CD4-positive, alpha-beta T cell treated with Interleukin-4 for 1 hour (primary cell): ENCODE data around the gene SLC2A9.

ENCODE experiments used
- DNase-seq, 2 donors: peaks; one replicate each; pipeline ENCODE4 v3.0.0-alpha.2; 2020 to 2022

Gene SLC2A9

GRCh38 chr4:9952415-9952950, 68.8 kb downstream of the SLC2A9 start:
- DNase-seq = no peak

GRCh38 chr4:9949573-9949972, 71.7 kb downstream of the SLC2A9 start:
- DNase-seq = no peak

- DNase-seq = no peak
Measured at GRCh38 chr4:9947168-9948062, 73.9 kb downstream of the SLC2A9 start.

- no peak for DNase-seq
Measured at GRCh38 chr4:9946170-9946569, 75.1 kb downstream of the SLC2A9 start.

- DNase-seq = no peak
Measured at GRCh38 chr4:9944431-9945425, 76.6 kb downstream of the SLC2A9 start.

- no peak for DNase-seq
Measured at GRCh38 chr4:9943761-9944160, 77.5 kb downstream of the SLC2A9 start.

DNA sequence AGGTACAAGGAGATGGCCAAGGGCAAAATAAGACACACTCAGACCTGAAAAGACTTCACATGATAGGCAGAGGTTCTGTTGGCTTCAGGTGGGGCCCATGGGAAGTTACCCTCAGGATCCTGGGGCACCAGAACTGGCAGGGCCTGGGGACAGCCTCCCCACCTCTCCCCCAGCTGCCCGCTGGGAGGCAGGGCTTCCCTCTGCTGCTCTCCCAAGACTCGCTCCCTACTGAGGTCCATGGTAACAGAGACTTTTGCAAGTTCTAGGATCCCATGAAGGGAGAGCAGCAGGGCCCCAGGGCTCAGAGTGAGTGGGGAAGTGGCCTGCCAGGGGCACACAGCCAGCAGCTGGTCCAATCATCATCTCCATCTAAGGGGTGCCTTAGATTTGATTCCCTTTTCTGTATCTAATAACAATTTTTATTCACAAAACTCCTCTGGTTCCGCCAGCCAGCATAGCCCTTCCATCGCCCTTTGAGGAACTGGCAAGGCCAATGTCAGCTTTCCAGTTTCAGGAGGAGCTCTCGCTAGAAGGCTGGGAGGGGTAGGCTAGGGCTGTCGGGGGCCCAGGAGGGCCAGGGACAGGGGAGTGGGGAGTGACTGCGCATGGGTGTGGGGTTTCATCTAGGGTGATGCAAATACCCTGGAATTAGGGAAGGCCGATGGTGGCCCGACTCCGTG, 78.2 kb downstream of the SLC2A9 start:
- no peak for DNase-seq

GRCh38 chr4:9942139-9942538, 79.2 kb downstream of the SLC2A9 start:
- DNase-seq = no peak

DNA sequence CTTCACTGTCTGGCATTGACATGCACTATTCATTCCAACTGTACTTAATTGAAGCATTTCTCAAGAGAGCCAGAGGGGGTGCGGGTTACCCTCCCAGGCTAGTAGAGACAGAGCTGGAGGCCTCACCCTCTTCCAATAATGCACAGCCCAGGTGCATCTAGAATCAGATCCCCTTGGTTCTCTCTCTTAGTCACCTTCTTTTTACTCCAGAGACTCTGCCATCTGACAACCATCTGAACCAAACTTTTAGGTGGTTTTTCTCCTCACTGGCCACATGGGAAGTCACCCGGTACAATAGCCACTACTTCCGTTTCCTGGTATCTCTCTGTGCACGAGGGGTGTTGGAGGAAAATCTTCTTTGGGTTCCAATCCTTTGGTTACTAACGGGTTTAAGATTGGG, 81.3 kb downstream of the SLC2A9 start:
- no peak for DNase-seq

DNA sequence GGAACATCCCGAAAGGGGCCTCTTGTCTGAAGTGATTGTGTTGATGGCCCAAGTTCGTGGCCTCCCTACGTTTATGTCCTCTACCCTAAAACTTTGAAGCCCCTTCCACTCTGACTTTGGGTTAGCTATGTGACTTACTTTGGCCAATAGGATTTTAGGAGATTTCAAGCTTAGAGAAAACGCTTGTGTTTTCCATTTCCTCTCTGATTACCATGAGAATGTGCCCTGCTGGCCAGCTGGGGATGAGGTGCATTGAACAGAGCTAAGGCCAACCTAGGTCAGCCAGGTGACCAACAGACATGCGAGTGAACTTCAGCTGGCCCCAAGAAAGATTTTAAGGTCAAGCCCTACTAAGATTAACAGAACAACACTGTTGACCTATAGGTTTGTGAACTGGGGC, 82.4 kb downstream of the SLC2A9 start:
- no peak for DNase-seq

- DNase-seq = no peak
Measured at GRCh38 chr4:9937078-9937477, 84.2 kb downstream of the SLC2A9 start.

GRCh38 chr4:9936129-9936644, 85.1 kb downstream of the SLC2A9 start:
- no peak for DNase-seq

- DNase-seq = no peak
Measured at GRCh38 chr4:9933956-9934355, 87.3 kb downstream of the SLC2A9 start.

- DNase-seq = no peak
Measured at GRCh38 chr4:9933184-9933583, 88.1 kb downstream of the SLC2A9 start.

- no peak for DNase-seq
Measured at GRCh38 chr4:9932771-9933170, 88.5 kb downstream of the SLC2A9 start.

DNA sequence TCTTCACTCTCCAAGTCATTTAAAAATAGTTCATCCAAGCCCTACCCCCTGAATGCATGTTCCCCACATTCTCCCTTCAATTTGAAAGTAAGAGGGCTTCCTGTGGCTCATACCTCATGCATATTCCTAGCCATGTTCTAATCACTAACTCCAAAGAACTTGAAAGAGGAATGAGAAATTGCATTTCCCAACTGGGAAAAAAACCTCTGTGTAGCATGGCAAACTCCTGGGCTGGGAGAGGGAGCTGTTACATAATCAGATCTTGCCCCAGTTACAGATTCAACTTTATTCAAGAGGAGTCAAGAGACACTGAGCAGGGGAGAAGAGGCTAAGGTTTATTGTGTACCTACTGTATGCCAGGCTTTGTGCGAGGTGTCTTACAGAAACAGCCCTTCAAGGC, 90.2 kb downstream of the SLC2A9 start:
- DNase-seq = no peak

GRCh38 chr4:9929111-9929510, 92.2 kb downstream of the SLC2A9 start:
- DNase-seq = no peak

DNA sequence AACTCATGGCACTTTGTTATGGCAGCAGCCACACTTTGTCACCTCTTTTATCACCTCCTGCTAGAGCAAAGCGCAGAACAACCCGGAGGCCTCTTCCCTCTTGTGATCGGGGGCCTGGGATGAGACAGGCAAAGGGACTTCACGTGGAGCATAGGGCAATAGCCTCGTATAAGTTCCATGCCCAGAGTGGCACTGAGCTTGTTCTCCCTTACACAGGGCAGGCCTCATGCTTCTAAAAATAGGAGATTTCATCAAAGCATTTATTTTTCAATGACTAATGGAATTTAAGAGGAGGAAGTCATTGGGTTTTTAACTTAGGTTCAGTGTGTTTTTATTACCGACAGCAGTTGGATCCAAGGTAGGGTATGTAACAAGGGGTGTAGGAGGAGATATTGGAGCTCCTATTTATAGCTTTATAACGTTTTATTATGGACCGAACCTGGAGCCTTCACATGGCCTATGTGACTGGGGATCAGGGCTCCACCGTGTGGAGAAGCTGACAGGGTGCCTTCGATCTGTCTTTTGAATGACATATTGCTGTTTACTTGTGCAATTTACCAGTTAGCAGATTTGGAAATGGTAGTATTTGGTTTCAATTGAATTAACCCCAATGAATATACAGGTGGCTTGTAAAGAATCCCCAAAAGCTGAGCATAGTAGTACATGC, 93.8 kb downstream of the SLC2A9 start:
- no peak for DNase-seq

DNA sequence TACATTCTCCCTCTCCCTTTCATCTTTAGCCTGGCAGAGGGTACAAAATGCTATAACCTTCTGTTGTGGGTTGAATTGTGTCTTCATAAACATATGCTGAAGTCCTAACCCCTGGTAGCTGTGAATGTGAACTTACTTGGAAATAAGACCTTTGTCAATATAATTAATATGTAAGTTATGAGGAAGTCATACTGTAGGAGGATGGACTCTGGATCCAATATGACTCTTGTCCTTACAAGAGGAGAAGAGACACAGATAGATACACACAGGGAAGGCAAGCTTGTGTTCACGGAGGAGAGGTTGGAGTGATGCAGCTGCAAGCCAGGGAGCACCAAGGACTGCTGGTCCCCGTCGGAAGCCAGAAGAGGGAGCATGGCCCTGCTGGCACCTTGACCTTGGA, 94.7 kb downstream of the SLC2A9 start:
- DNase-seq = no peak

GRCh38 chr4:9925750-9926439, 95.4 kb downstream of the SLC2A9 start:
- no peak for DNase-seq

- DNase-seq = no peak
Measured at GRCh38 chr4:9924750-9925149, 96.5 kb downstream of the SLC2A9 start.
